ENCODE data around the gene LAPTM5. TPM values are rescaled to one million over a fixed set of nuclear protein-coding genes. Genes with fewer than 3 reads are reported as not detected.

Gene LAPTM5
- polyA plus RNA-seq, 3 donors, result 1,019 to 1,669 (median 1,153) TPM

GRCh38 chr1:30803562-30803961 is 46.0 kb upstream of the LAPTM5 start:
- H3K4me3 Mint-ChIP-seq, result peak overlapping the region in 1 of 2 donors; percentile 37
- H2AFZ ChIP-seq (ENCODE audit: insufficient read depth, low read depth, low read length, poor library complexity, severe bottlenecking), result no peak overlapping the region
- peaks cover 29 to 63% of the 10 kb centered on the region in 2 donors for H3K27me3 ChIP-seq (ENCODE audit: control insufficient read depth in 2 of 2, insufficient read depth in 2 of 2, low read length in 2 of 2)
- WGBS (ENCODE audit: insufficient coverage), result 95% methylated on average over 2 of the region's 6 CpGs
- H3K9ac ChIP-seq (ENCODE audit: insufficient read depth, low read length, poor library complexity, severe bottlenecking), result no peak overlapping the region
- DNase-seq, result no peak
- peaks cover 0 to 8% of the 10 kb centered on the region in 2 donors for H3K9me3 ChIP-seq (replicated peaks in 1 of 2; ENCODE audit: control insufficient read depth in 1 of 2, insufficient read depth in 1 of 2, low read length in 2 of 2)
- H3K9me3 Mint-ChIP-seq, result peaks cover 0 to 3% (median 0%) of the 10 kb centered on the region in 7 donors
- no peaks in the 10 kb centered on the region for H3K79me2 ChIP-seq (ENCODE audit: insufficient read depth, low read length)
- TF ChIP-seq CTCF (IDR thresholded peaks at IDR 0.05), result no peak
- no peak overlapping the region for H3K4me3 ChIP-seq (replicated peaks in 1 of 3; ENCODE audit: low read depth in 2 of 3, low read length in 3 of 3)
- peaks cover 7 to 14% of the 10 kb centered on the region in 2 donors for H3K4me1 ChIP-seq (ENCODE audit: control insufficient read depth in 1 of 2, insufficient read depth in 2 of 2, low read length in 2 of 2)
- no peaks in the 10 kb centered on the region for H3K36me3 Mint-ChIP-seq
- H3K4me1 Mint-ChIP-seq, result peaks cover 20% of the 10 kb centered on the region
- H3K27me3 Mint-ChIP-seq (ENCODE audit: low read depth in 3 of 3), result peaks cover 55 to 70% (median 69%) of the 10 kb centered on the region in 3 donors
- intact Hi-C loops (cut with micrococcal nuclease), result loop anchor here in 1 of 2 donors (5.0 kb wide), 1 partner anchor 124 kb away; no protein-coding TSS in a partner anchor
- H3K27ac ChIP-seq (ENCODE audit: low read depth in 1 of 2, low read length in 2 of 2), result no peak overlapping the region
- H4K20me1 ChIP-seq (ENCODE audit: insufficient read depth, low read length), result no peaks in the 10 kb centered on the region
- no peak overlapping the region for H3K27ac Mint-ChIP-seq
- H3K4me2 ChIP-seq (replicated peaks; ENCODE audit: extremely low read depth, low read length, poor library complexity, severe bottlenecking), result no peak overlapping the region
- no peaks in the 10 kb centered on the region for H3K36me3 ChIP-seq (replicated peaks in 1 of 2; ENCODE audit: control insufficient read depth in 1 of 2, insufficient read depth in 2 of 2, low read length in 2 of 2)

- DNase-seq, result peak; percentile 62 to 72 (median 69)
- H3K4me3 Mint-ChIP-seq, result peak overlapping the region in 1 of 2 donors; percentile 46
- H3K9ac ChIP-seq (ENCODE audit: insufficient read depth, low read length, poor library complexity, severe bottlenecking), result no peak overlapping the region
Measured at GRCh38 chr1:30801771-30802198, 44.2 kb upstream of the LAPTM5 start.

More at GRCh38 chr1:30801771-30802198, 44.2 kb upstream of the LAPTM5 start:
- Histone ChIP-seq H3K36me3 (replicated peaks in 1 of 2; ENCODE audit: control insufficient read depth in 1 of 2, insufficient read depth in 2 of 2, low read length in 2 of 2) (no peaks in the 10 kb centered on the region), H3K27me3 (ENCODE audit: control insufficient read depth in 2 of 2, insufficient read depth in 2 of 2, low read length in 2 of 2) (peaks cover 16 to 47% of the 10 kb centered on the region in 2 donors), H4K20me1 (ENCODE audit: insufficient read depth, low read length) (no peaks in the 10 kb centered on the region), H3K79me2 (ENCODE audit: insufficient read depth, low read length) (no peaks in the 10 kb centered on the region), H3K4me2 (replicated peaks; ENCODE audit: extremely low read depth, low read length, poor library complexity, severe bottlenecking) (peak overlapping the region; percentile 25), H3K4me3 (replicated peaks in 1 of 3; ENCODE audit: low read depth in 2 of 3, low read length in 3 of 3) (no peak overlapping the region), H3K27ac (ENCODE audit: low read depth in 1 of 2, low read length in 2 of 2) (no peak overlapping the region), H3K4me1 (ENCODE audit: control insufficient read depth in 1 of 2, insufficient read depth in 2 of 2, low read length in 2 of 2) (peaks cover 18 to 29% of the 10 kb centered on the region in 2 donors), H3K9me3 (replicated peaks in 1 of 2; ENCODE audit: control insufficient read depth in 1 of 2, insufficient read depth in 1 of 2, low read length in 2 of 2) (peaks cover 0 to 8% of the 10 kb centered on the region in 2 donors), H2AFZ (ENCODE audit: insufficient read depth, low read depth, low read length, poor library complexity, severe bottlenecking) (no peak overlapping the region)
- peaks cover 32% of the 10 kb centered on the region for H3K4me1 Mint-ChIP-seq
- 5% methylated on average over 19 of the region's 19 CpGs for WGBS (ENCODE audit: insufficient coverage)
- no peaks in the 10 kb centered on the region for H3K36me3 Mint-ChIP-seq
- intact Hi-C loops (cut with micrococcal nuclease), result loop anchor here (1.0 to 5.0 kb wide), 3 partner anchors 110 to 128 kb away; no protein-coding TSS in a partner anchor
- peaks cover 38 to 58% (median 54%) of the 10 kb centered on the region in 3 donors for H3K27me3 Mint-ChIP-seq (ENCODE audit: low read depth in 3 of 3)
- TF ChIP-seq CTCF (IDR thresholded peaks at IDR 0.05), result peak; percentile 97
- no peak overlapping the region for H3K27ac Mint-ChIP-seq
- peaks cover 0 to 3% (median 0%) of the 10 kb centered on the region in 7 donors for H3K9me3 Mint-ChIP-seq
